GM12873 (cell line): ENCODE data around the gene TARS3.

Source experiments
- CTCF ChIP-seq: IDR thresholded peaks from 2 replicates; pipeline ENCODE4 v1.5.1; 2012; ENCODE audit warnings: low read depth, mild to moderate bottlenecking, moderate library complexity, low read length, control low read depth; ENCODE audit not compliant: insufficient read depth; ENCODE audit errors: missing control alignments

Gene TARS3

GRCh38 chr15:101660005-101660404 is 64.3 kb downstream of the TARS3 start:
- no peak for TF ChIP-seq CTCF

GRCh38 chr15:101657968-101658784 is 66.1 kb downstream of the TARS3 start:
- TF ChIP-seq CTCF: no peak

GRCh38 chr15:101657171-101657570 is 67.1 kb downstream of the TARS3 start:
- no peak for TF ChIP-seq CTCF

- TF ChIP-seq CTCF: peak; percentile 16
These were observed 69.5 kb downstream of the TARS3 start for GRCh38 chr15:101654624-101655337.

- TF ChIP-seq CTCF: no peak
These were observed 70.1 kb downstream of the TARS3 start for GRCh38 chr15:101654171-101654570.

- no peak for TF ChIP-seq CTCF
These were observed 71.4 kb downstream of the TARS3 start for GRCh38 chr15:101652786-101653430.

GRCh38 chr15:101652098-101652785 is 72.0 kb downstream of the TARS3 start, which contains the start of gene TM2D3:
TSS of gene TM2D3 (minus strand) at chr15:101652381. CDS start at chr15:101652361, 20 bp downstream.
- peak; percentile 67 for TF ChIP-seq CTCF
